ENCODE data around the gene RAMACL. TPM values are rescaled to one million over a fixed set of nuclear protein-coding genes. Genes with fewer than 3 reads are reported as not detected.
A peak's percentile ranks its signal among the peaks of the same experiment; 100 is the strongest.

Gene RAMACL
- total and polyA plus RNA-seq, 4 donors = 0.30 to 17.6 (median 4.3) TPM

- no peak for DNase-seq
- H3K27me3 ChIP-seq (ENCODE audit: control insufficient read depth in 3 of 3, insufficient read depth in 3 of 3, low read length in 2 of 3) = no peaks in the 10 kb centered on the region
- peaks cover 0 to 29% (median 0%) of the 10 kb centered on the region in 5 donors for H3K4me1 ChIP-seq (ENCODE audit: control insufficient read depth in 5 of 5, insufficient read depth in 5 of 5, low read length in 5 of 5)
- H3K9ac ChIP-seq (ENCODE audit: insufficient read depth in 1 of 2, low read length in 2 of 2) = no peak overlapping the region
- peaks cover 0 to 11% (median 0%) of the 10 kb centered on the region in 4 donors for H3K36me3 ChIP-seq (ENCODE audit: control insufficient read depth in 4 of 4, insufficient read depth in 4 of 4, low read length in 4 of 4)
- peaks cover 0 to 4% (median 2%) of the 10 kb centered on the region in 4 donors for H3K9me3 ChIP-seq (ENCODE audit: control insufficient read depth in 4 of 4, insufficient read depth in 3 of 4, low read length in 3 of 4)
- H3K4me3 ChIP-seq = no peak overlapping the region
- no peak overlapping the region for H3K27ac ChIP-seq (ENCODE audit: low read depth in 1 of 2, low read length in 1 of 2)
- TF ChIP-seq CTCF (IDR thresholded peaks at IDR 0.05; ENCODE audit: control extremely low read depth, extremely low read depth) = no peak
- WGBS, 2 donors = 85 to 88% methylated on average over 5 of the region's 5 CpGs
- ATAC-seq (ENCODE audit: insufficient read depth, low FRiP score) = no peak
Observed at GRCh38 chr6:166559211-166559610, 27.3 kb downstream of the RAMACL start.

- Histone ChIP-seq H3K9ac (ENCODE audit: insufficient read depth in 1 of 2, low read length in 2 of 2) (no peak overlapping the region), H3K4me1 (ENCODE audit: control insufficient read depth in 5 of 5, insufficient read depth in 5 of 5, low read length in 5 of 5) (peaks cover 0 to 31% (median 0%) of the 10 kb centered on the region in 5 donors), H3K9me3 (ENCODE audit: control insufficient read depth in 4 of 4, insufficient read depth in 3 of 4, low read length in 3 of 4) (peaks cover 0 to 4% (median 2%) of the 10 kb centered on the region in 4 donors), H3K36me3 (ENCODE audit: control insufficient read depth in 4 of 4, insufficient read depth in 4 of 4, low read length in 4 of 4) (peaks cover 0 to 11% (median 0%) of the 10 kb centered on the region in 4 donors), H3K27me3 (ENCODE audit: control insufficient read depth in 3 of 3, insufficient read depth in 3 of 3, low read length in 2 of 3) (no peaks in the 10 kb centered on the region), H3K4me3 (no peak overlapping the region), H3K27ac (ENCODE audit: low read depth in 1 of 2, low read length in 1 of 2) (peak overlapping the region in 1 of 2 donors; percentile 69)
- DNase-seq = no peak
- no peak for ATAC-seq (ENCODE audit: insufficient read depth, low FRiP score)
- 93 to 94% methylated on average over 12 of the region's 12 CpGs for WGBS, 2 donors
- no peak for TF ChIP-seq CTCF (IDR thresholded peaks at IDR 0.05; ENCODE audit: control extremely low read depth, extremely low read depth)
Observed at GRCh38 chr6:166558156-166559005, 28.1 kb downstream of the RAMACL start.

GRCh38 chr6:166556863-166557322, 29.6 kb downstream of the RAMACL start:
- 34 to 37% methylated on average over 16 of the region's 16 CpGs for WGBS, 2 donors
- DNase-seq (peak in 1 of 3 donors; percentile 35), ATAC-seq (ENCODE audit: insufficient read depth, low FRiP score) (peak; percentile 93)
- peaks cover 0 to 39% (median 0%) of the 10 kb centered on the region in 5 donors for H3K4me1 ChIP-seq (ENCODE audit: control insufficient read depth in 5 of 5, insufficient read depth in 5 of 5, low read length in 5 of 5)
- peaks cover 0 to 6% (median 0%) of the 10 kb centered on the region in 4 donors for H3K36me3 ChIP-seq (ENCODE audit: control insufficient read depth in 4 of 4, insufficient read depth in 4 of 4, low read length in 4 of 4)
- peaks cover 0 to 4% (median 2%) of the 10 kb centered on the region in 4 donors for H3K9me3 ChIP-seq (ENCODE audit: control insufficient read depth in 4 of 4, insufficient read depth in 3 of 4, low read length in 3 of 4)
- peak overlapping the region; percentile 82 to 91 for H3K27ac ChIP-seq (ENCODE audit: low read depth in 1 of 2, low read length in 1 of 2)
- H3K4me3 ChIP-seq = no peak overlapping the region
- no peak overlapping the region for H3K9ac ChIP-seq (ENCODE audit: insufficient read depth in 1 of 2, low read length in 2 of 2)
- no peak for TF ChIP-seq CTCF (IDR thresholded peaks at IDR 0.05; ENCODE audit: control extremely low read depth, extremely low read depth)
- H3K27me3 ChIP-seq (ENCODE audit: control insufficient read depth in 3 of 3, insufficient read depth in 3 of 3, low read length in 2 of 3) = no peaks in the 10 kb centered on the region
